GM13976 (cell line): ENCODE data around the gene CAPG.

ENCODE experiments used
- DNase-seq: peaks from one replicate; pipeline ENCODE4 v3.0.0; 2012; ENCODE audit warnings: low spot score
- CTCF ChIP-seq: IDR thresholded peaks from 2 replicates; pipeline ENCODE4 v1.5.1; 2012; ENCODE audit warnings: borderline replicate concordance, mild to moderate bottlenecking; ENCODE audit not compliant: insufficient read depth; ENCODE audit errors: extremely low read depth, missing control alignments, control extremely low read depth
- in situ Hi-C: fragments of 300-500 bp; cut with MboI; formaldehyde crosslinking; loops from one replicate; pipeline ENCODE4 v1.12.0; 2022; ENCODE audit warnings: low sequenced_read_pairs, mixed read lengths, inconsistent platforms; ENCODE audit not compliant: unreplicated experiment

The CAPG gene

GRCh38 chr2:85353876-85354285, 56.3 kb downstream of the CAPG start:
- TF ChIP-seq CTCF: no peak
- in situ Hi-C loops: no loop called here
- DNase-seq: no peak

- in situ Hi-C loops: no loop called here
- no peak for DNase-seq
- TF ChIP-seq CTCF: no peak
Measured at GRCh38 chr2:85347599-85347998, 62.6 kb downstream of the CAPG start.
